HepG2 (cell line): ENCODE data around the gene HNRNPF.

Experiments used
- ARNTL ChIP-seq: sonication (generic); formaldehyde crosslinking; IDR thresholded peaks from 2 replicates; pipeline ENCODE4 v1.4.0; 2020; ENCODE audit warnings: mild to moderate bottlenecking, missing genetic modification reagents
- NFYB ChIP-seq: sonication (generic); formaldehyde crosslinking; IDR thresholded peaks from 2 replicates; pipeline ENCODE4 v1.4.0; 2020; ENCODE audit warnings: missing genetic modification reagents
- PLSCR1 ChIP-seq: sonication (generic); formaldehyde crosslinking; IDR thresholded peaks from 2 replicates; pipeline ENCODE4 v1.5.0; 2020; ENCODE audit warnings: missing genetic modification reagents, mild to moderate bottlenecking, borderline replicate concordance
- POGZ ChIP-seq: sonication (generic); formaldehyde crosslinking; IDR thresholded peaks from 2 replicates; pipeline ENCODE4 v1.4.0; 2020; ENCODE audit warnings: mild to moderate bottlenecking, missing genetic modification reagents
- SMC3 ChIP-seq: IDR thresholded peaks from 2 replicates; pipeline ENCODE4 v1.6.1; 2011; ENCODE audit warnings: low read length, improper control_type of control experiment

GRCh38 chr10:43344051-43344450, 64.9 kb downstream of the HNRNPF start:
- no peak for TF ChIP-seq PLSCR1
- no peak for TF ChIP-seq POGZ (CRISPR knock-in tag)
- TF ChIP-seq NFYB = no peak
- TF ChIP-seq ARNTL (CRISPR knock-in tag) = no peak
- TF ChIP-seq SMC3 = no peak
